Activated CD4-positive, alpha-beta memory T cell treated with anti-CD3 and anti-CD28 coated beads, Interleukin-2, amount 10 ng/mL, durations not matched to agents 7 days and 5 days (primary cell): ENCODE results near the gene CACNA1E. TPM values are rescaled to one million over a fixed set of nuclear protein-coding genes. Genes with fewer than 3 reads are reported as not detected.

ENCODE experiments used
- CTCF ChIA-PET: fragments of 350-600 bp; sonication (Branson Sonifier 250); formaldehyde crosslinking; loops from one replicate; lab custom pipeline; 2021; ENCODE audit warnings: antibody characterized with exemption, inconsistent platforms; lab: Charles Lee
- POLR2A ChIA-PET: fragments of 350-600 bp; sonication (Branson Sonifier 250); formaldehyde crosslinking; loops from one replicate; lab custom pipeline; 2021; ENCODE audit warnings: antibody characterized with exemption; lab: Charles Lee
- DNase-seq: peaks from one replicate; pipeline ENCODE4 v3.0.0-alpha.2; 2020
- H3K27ac Mint-ChIP-seq: one replicate; pipeline ENCODE4 v1.8.0; 2021; ENCODE audit warnings: mild to moderate bottlenecking, mixed read lengths
- H3K27me3 Mint-ChIP-seq: one replicate; pipeline ENCODE4 v1.8.0; 2021; ENCODE audit warnings: mixed read lengths
- H3K36me3 Mint-ChIP-seq: one replicate; pipeline ENCODE4 v1.8.0; 2021; ENCODE audit warnings: low read depth, mixed read lengths
- H3K4me1 Mint-ChIP-seq: one replicate; pipeline ENCODE4 v1.8.0; 2021; ENCODE audit warnings: mixed read lengths
- H3K4me3 Mint-ChIP-seq: one replicate; pipeline ENCODE4 v1.8.0; 2021; ENCODE audit warnings: mild to moderate bottlenecking, mixed read lengths
- H3K9me3 Mint-ChIP-seq: one replicate; pipeline ENCODE4 v1.8.0; 2021; ENCODE audit warnings: mixed read lengths
- total RNA-seq, 2 experiments: library from RNA; stranded (reverse); gene quantifications; one replicate each; pipeline ENCODE4 v1.2.3, GENCODE V29; 2021

Gene CACNA1E
- total RNA-seq, 2 experiments from 2014 or later = not detected

GRCh38 chr1:181675091-181675917 lies 192.0 kb downstream of the CACNA1E start:
- CTCF ChIA-PET = no interaction called here

GRCh38 chr1:181675918-181676190 lies 192.5 kb downstream of the CACNA1E start:
- no peaks in the 10 kb centered on the region for H3K4me1 Mint-ChIP-seq
- H3K9me3 Mint-ChIP-seq = no peaks in the 10 kb centered on the region
- no peak overlapping the region for H3K4me3 Mint-ChIP-seq
- no peak for DNase-seq
- no peaks in the 10 kb centered on the region for H3K36me3 Mint-ChIP-seq
- peaks cover 6% of the 10 kb centered on the region for H3K27me3 Mint-ChIP-seq
- POLR2A ChIA-PET = no interaction called here
- CTCF ChIA-PET = interaction anchor here (1.5 to 1.7 kb wide), 2 partner anchors 197 to 405 kb away, joined by 3 to 7 read pairs; no protein-coding TSS in a partner anchor
- H3K27ac Mint-ChIP-seq = no peak overlapping the region

More at GRCh38 chr1:181675091-181675917, 192.0 kb downstream of the CACNA1E start:
- Mint-ChIP-seq H3K27me3 (peaks cover 6% of the 10 kb centered on the region), H3K36me3 (no peaks in the 10 kb centered on the region), H3K9me3 (no peaks in the 10 kb centered on the region), H3K4me3 (no peak overlapping the region), H3K4me1 (no peaks in the 10 kb centered on the region), H3K27ac (no peak overlapping the region)
- no peak for DNase-seq
- POLR2A ChIA-PET = no interaction called here

GRCh38 chr1:181676269-181676668 lies 193.0 kb downstream of the CACNA1E start:
- H3K9me3 Mint-ChIP-seq = no peaks in the 10 kb centered on the region
- no peaks in the 10 kb centered on the region for H3K36me3 Mint-ChIP-seq
- H3K27me3 Mint-ChIP-seq = peaks cover 6% of the 10 kb centered on the region
- no peaks in the 10 kb centered on the region for H3K4me1 Mint-ChIP-seq
- DNase-seq = no peak
- CTCF ChIA-PET = interaction anchor here (1.5 to 1.7 kb wide), 2 partner anchors 197 to 405 kb away, joined by 3 to 7 read pairs; no protein-coding TSS in a partner anchor
- H3K27ac Mint-ChIP-seq = no peak overlapping the region
- no peak overlapping the region for H3K4me3 Mint-ChIP-seq
- POLR2A ChIA-PET = no interaction called here

GRCh38 chr1:181680332-181680731 lies 197.0 kb downstream of the CACNA1E start:
- POLR2A ChIA-PET = no interaction called here
- Mint-ChIP-seq H3K27ac (no peak overlapping the region), H3K27me3 (peaks cover 6% of the 10 kb centered on the region), H3K4me1 (no peaks in the 10 kb centered on the region), H3K4me3 (no peak overlapping the region), H3K36me3 (no peaks in the 10 kb centered on the region), H3K9me3 (no peaks in the 10 kb centered on the region)
- no peak for DNase-seq
- CTCF ChIA-PET = no interaction called here

- H3K36me3 Mint-ChIP-seq = no peaks in the 10 kb centered on the region
- peaks cover 6% of the 10 kb centered on the region for H3K27me3 Mint-ChIP-seq
- ChIA-PET POLR2A (no interaction called here), CTCF (no interaction called here)
- no peaks in the 10 kb centered on the region for H3K9me3 Mint-ChIP-seq
- H3K4me3 Mint-ChIP-seq = no peak overlapping the region
- H3K4me1 Mint-ChIP-seq = no peaks in the 10 kb centered on the region
- no peak for DNase-seq
- no peak overlapping the region for H3K27ac Mint-ChIP-seq
Measured at GRCh38 chr1:181680871-181681270, 197.6 kb downstream of the CACNA1E start.

- Mint-ChIP-seq H3K4me1 (no peaks in the 10 kb centered on the region), H3K9me3 (no peaks in the 10 kb centered on the region), H3K27me3 (peaks cover 7% of the 10 kb centered on the region), H3K4me3 (no peak overlapping the region), H3K27ac (no peak overlapping the region), H3K36me3 (no peaks in the 10 kb centered on the region)
- ChIA-PET CTCF (no interaction called here), POLR2A (no interaction called here)
- no peak for DNase-seq
Measured at GRCh38 chr1:181685211-181685610, 201.9 kb downstream of the CACNA1E start.

- H3K27me3 Mint-ChIP-seq = peaks cover 7% of the 10 kb centered on the region
- no peaks in the 10 kb centered on the region for H3K9me3 Mint-ChIP-seq
- no peaks in the 10 kb centered on the region for H3K36me3 Mint-ChIP-seq
- no peak for DNase-seq
- CTCF ChIA-PET = no interaction called here
- H3K4me3 Mint-ChIP-seq = no peak overlapping the region
- no peaks in the 10 kb centered on the region for H3K4me1 Mint-ChIP-seq
- H3K27ac Mint-ChIP-seq = no peak overlapping the region
- POLR2A ChIA-PET = no interaction called here
Measured at GRCh38 chr1:181701891-181702290, 218.6 kb downstream of the CACNA1E start.

GRCh38 chr1:181704546-181704945 lies 221.2 kb downstream of the CACNA1E start:
- Mint-ChIP-seq H3K4me1 (no peaks in the 10 kb centered on the region), H3K36me3 (no peaks in the 10 kb centered on the region), H3K9me3 (no peaks in the 10 kb centered on the region), H3K27ac (no peak overlapping the region), H3K27me3 (peaks cover 5% of the 10 kb centered on the region), H3K4me3 (no peak overlapping the region)
- ChIA-PET CTCF (no interaction called here), POLR2A (no interaction called here)
- no peak for DNase-seq

GRCh38 chr1:181711820-181712219 lies 228.5 kb downstream of the CACNA1E start:
- CTCF ChIA-PET = no interaction called here

GRCh38 chr1:181712711-181713110 lies 229.4 kb downstream of the CACNA1E start:
- H3K36me3 Mint-ChIP-seq = no peaks in the 10 kb centered on the region
- H3K9me3 Mint-ChIP-seq = no peaks in the 10 kb centered on the region

More at GRCh38 chr1:181711820-181712219, 228.5 kb downstream of the CACNA1E start:
- Mint-ChIP-seq H3K27ac (no peak overlapping the region), H3K4me3 (no peak overlapping the region), H3K27me3 (no peaks in the 10 kb centered on the region), H3K36me3 (no peaks in the 10 kb centered on the region), H3K9me3 (no peaks in the 10 kb centered on the region), H3K4me1 (no peaks in the 10 kb centered on the region)
- no peak for DNase-seq
- POLR2A ChIA-PET = no interaction called here

GRCh38 chr1:181714428-181714827 lies 231.1 kb downstream of the CACNA1E start:
- Mint-ChIP-seq H3K27me3 (no peaks in the 10 kb centered on the region), H3K9me3 (no peaks in the 10 kb centered on the region), H3K27ac (no peak overlapping the region), H3K4me3 (no peak overlapping the region), H3K36me3 (no peaks in the 10 kb centered on the region), H3K4me1 (no peaks in the 10 kb centered on the region)
- CTCF ChIA-PET = no interaction called here
- POLR2A ChIA-PET = no interaction called here
- DNase-seq = no peak

More at GRCh38 chr1:181712711-181713110, 229.4 kb downstream of the CACNA1E start:
- Mint-ChIP-seq H3K27ac (no peak overlapping the region), H3K27me3 (no peaks in the 10 kb centered on the region), H3K4me3 (no peak overlapping the region), H3K4me1 (no peaks in the 10 kb centered on the region)
- CTCF ChIA-PET = no interaction called here
- POLR2A ChIA-PET = no interaction called here
- no peak for DNase-seq

GRCh38 chr1:181718034-181718433 lies 234.7 kb downstream of the CACNA1E start:
- H3K9me3 Mint-ChIP-seq = no peaks in the 10 kb centered on the region
- POLR2A ChIA-PET = no interaction called here
- H3K4me3 Mint-ChIP-seq = no peak overlapping the region
- H3K4me1 Mint-ChIP-seq = no peaks in the 10 kb centered on the region
- no peak for DNase-seq
- no peaks in the 10 kb centered on the region for H3K27me3 Mint-ChIP-seq
- no peaks in the 10 kb centered on the region for H3K36me3 Mint-ChIP-seq
- no peak overlapping the region for H3K27ac Mint-ChIP-seq
- CTCF ChIA-PET = no interaction called here

GRCh38 chr1:181726320-181727012 lies 243.1 kb downstream of the CACNA1E start:
- H3K9me3 Mint-ChIP-seq = no peaks in the 10 kb centered on the region
- ChIA-PET CTCF (no interaction called here), POLR2A (no interaction called here)
- no peak overlapping the region for H3K27ac Mint-ChIP-seq
- H3K36me3 Mint-ChIP-seq = no peaks in the 10 kb centered on the region
- no peak for DNase-seq
- H3K27me3 Mint-ChIP-seq = no peaks in the 10 kb centered on the region
- H3K4me1 Mint-ChIP-seq = no peaks in the 10 kb centered on the region
- H3K4me3 Mint-ChIP-seq = no peak overlapping the region
